GM19468 (cell line): ENCODE data around the gene STAM2.
A peak's percentile ranks its signal among the peaks of the same experiment; 100 is the strongest.
"Not testable (repeated sequence)": the region's sequence is repeated elsewhere in the genome, so short reads cannot be mapped to it uniquely, and the experiment has no call there.

Source experiments
- ATAC-seq: cut with Tn5 transposase; IDR thresholded peaks from one replicate; pipeline ENCODE4 v1.9.1; 2021; ENCODE audit warnings: mild to moderate bottlenecking, moderate library complexity, moderate number of reproducible peaks; ENCODE audit not compliant: unreplicated experiment; ENCODE audit errors: extremely low read depth

Gene STAM2

GRCh38 chr2:152175368-152176112, at the start of gene STAM2:
TSS of gene STAM2 (minus strand) at chr2:152175763. CDS start at chr2:152175642, 121 bp downstream.
- ATAC-seq = peak; percentile 78

DNA sequence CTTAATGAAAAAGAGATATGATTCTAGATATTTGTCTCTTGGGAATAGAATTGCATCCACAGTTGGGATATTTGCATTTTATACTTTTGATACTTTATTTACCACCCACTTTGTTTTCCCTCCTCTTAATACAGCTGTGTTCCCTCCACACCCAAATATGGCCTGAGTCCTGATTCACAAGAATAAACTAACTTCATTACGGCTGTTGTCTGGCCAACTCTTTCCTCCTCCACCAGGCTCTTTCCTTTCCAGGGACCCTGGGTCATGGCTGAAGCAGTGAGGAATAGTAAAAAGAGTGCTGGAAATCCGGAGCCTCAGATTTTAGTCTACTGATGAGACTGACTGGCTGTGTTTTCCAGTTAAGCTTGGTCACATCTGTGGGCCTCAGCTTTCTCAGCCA, 48.4 kb upstream of the STAM2 start:
- ATAC-seq = no peak

DNA sequence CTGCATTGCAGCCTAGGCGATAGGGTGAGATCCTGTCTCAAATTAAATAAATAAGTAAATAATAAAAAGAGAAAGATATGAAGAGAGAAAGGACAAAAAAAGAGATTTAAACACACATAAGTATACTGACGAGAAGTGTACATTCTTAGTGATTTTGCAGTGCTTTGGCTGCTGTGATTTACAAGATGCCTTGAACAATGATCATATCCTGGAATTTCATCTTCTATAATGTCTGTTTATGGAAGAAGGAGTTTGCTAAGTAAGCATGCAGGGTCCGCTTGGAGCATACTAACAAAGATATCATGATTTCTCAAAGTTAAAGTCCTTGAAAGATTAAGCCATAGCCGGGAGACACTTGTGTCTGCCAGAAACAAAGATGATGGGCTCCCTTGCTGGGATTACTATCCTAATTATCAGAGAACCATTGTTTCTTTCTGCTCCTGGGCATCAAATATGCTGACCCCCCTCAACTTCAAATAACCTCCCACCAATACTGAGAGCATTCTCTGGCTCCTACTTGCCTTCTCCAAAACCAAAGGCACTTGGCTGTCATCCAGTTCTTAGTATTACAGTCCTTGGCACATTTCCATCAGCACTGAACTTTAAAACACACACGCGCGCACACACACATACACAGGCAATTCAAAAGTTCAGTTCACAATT, 47.5 kb upstream of the STAM2 start:
- no peak for ATAC-seq

- no peak for ATAC-seq
These were observed 46.3 kb upstream of the STAM2 start for GRCh38 chr2:152221839-152222238.

GRCh38 chr2:152219077-152219828, 43.7 kb upstream of the STAM2 start:
- ATAC-seq = no peak

GRCh38 chr2:152201466-152201830, 25.9 kb upstream of the STAM2 start:
- ATAC-seq = no peak

DNA sequence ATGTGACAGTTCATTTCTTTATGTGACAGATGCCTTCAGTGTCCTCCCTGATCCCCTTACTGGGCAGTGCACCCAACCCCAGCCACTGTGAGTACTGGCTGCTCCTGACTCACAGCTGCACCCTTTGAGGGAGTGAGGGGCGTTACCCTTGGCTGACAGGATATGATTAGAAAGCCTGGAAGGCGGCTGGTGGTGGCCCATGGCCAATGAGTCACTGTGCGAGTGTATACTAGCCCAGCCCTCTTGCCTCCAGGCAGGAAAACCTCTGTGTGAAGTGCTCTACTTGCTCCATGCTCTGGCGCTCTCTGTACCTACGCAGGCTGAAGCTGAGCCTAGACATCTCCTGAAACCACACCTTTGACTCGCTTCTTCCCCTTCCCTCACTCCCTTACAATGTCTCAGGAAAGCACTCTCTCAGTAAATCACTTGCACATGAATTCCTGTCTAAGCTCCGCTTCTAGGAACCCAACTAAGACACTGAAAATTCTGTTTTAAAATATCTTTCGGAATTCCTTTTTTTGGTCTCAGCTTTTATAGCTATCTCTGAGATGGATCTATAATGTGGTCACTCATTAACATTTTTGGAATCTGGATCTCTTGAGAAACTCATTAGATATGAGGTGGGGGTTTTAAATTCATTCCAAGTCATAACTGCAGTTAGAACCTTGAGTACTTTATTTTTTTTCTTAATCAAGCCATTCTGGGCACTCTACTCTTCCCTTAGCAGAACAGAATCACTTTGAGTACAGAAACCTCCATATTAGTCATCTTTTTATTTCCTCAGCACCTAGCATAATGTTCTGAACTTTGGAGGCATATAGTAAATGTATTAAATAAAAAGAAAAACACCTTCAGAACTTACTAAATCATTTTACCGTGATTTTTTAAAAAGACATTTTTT, 25.3 kb upstream of the STAM2 start:
- ATAC-seq = no peak

- no peak for ATAC-seq
These were observed 24.5 kb upstream of the STAM2 start for GRCh38 chr2:152200101-152200500.

GRCh38 chr2:152198499-152198898, 22.9 kb upstream of the STAM2 start:
- no peak for ATAC-seq

- ATAC-seq = not testable (repeated sequence)
These were observed 22.1 kb upstream of the STAM2 start for GRCh38 chr2:152197508-152198284.

- peak; percentile 61 for ATAC-seq
These were observed 14.3 kb upstream of the STAM2 start for GRCh38 chr2:152189622-152190495.

DNA sequence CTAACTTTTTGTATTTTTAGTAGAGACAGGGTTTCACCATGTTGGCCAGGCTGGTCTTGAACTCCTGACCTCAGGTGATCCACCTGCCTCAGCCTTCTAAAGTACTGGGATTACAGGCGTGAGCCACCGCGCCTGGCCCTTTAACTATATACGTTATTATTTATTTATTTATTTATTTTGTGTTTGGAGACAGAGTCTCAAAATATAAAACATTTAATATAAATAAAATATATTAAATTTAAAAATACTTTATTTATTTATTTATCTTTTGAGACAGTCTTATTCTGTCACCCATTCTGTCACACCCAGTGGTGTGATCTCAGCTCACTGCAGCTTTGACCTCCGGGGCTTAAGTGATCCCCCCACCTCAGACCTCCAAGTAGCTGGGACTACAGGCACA, 11.2 kb upstream of the STAM2 start:
- not testable (repeated sequence) for ATAC-seq

DNA sequence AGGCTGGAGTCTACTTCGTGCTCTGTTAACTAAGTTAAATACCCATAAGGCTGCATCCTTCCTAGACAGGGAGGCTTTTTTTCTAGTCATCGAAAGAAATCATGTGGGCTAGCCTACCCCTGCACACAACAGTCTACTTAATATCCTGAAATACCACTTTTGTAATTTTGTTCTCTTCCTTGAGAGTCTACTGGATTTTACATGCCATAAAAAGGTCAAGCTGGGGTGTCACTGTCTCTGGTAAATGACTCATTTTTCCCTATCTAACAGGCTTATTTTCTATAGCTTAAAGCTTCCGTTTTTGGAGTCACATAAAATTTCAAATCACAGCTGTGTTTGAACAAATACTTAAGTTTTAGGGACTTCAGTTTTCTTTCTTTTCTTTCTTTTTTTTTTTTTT, 10.7 kb upstream of the STAM2 start:
- ATAC-seq = no peak

DNA sequence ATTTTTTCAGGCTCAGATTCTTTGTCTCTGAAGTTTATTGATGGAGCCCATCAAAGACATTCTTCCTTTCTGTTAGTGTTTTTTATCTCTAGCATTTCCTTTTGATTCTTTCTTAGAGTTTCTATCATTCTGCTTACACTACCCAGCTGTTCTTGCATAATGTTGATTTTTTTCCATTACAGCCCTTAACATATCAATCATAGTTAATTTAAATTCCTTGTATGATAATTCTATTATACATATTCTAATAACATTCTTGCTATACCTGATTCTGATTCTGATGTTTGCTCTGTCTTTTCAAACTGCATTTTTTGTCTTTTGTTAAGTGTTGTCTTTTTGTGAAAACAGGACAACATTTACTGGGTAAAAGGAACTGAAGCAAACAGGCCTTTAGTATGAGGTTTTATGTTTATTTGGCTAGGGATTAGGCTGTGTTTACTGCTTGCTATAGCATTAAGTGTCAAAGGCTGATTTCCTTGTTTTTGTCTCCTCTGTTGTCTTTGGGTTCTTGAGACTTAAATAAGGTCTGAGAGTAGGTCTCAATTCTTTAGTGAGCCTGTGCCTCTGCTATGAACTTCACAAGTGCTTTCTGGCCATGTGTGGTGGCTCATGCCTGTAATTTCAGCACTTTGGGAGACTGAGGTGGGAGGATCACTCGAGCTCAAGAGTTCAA, 8.0 kb upstream of the STAM2 start:
- no peak for ATAC-seq

DNA sequence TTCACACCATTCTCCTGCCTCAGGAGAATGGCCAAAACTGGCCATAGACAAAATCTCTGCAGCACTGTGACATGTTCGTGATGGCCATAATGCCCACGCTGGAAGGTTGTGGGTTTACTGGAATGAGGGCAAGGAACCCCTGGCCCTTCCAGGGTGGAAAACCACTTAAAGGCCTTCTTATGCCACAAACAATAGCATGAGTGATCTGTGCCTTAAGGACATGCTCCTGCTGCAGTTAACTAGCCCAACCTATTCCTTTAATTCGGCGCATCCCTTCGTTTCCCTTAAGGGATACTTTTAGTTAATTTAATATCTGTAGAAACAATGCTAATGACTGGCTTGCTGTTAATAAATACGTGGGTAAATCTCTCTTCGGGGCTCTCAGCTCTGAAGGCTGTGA, 2.1 kb upstream of the STAM2 start:
- not testable (repeated sequence) for ATAC-seq

GRCh38 chr2:152176113-152176714, 651 bp upstream of the STAM2 start:
- ATAC-seq = no peak

- no peak for ATAC-seq
These were observed 573 bp downstream of the STAM2 start for GRCh38 chr2:152175012-152175367.

- no peak for ATAC-seq
These were observed 989 bp downstream of the STAM2 start for GRCh38 chr2:152174574-152174973.
